Measurements from ENCODE around the gene C11orf24.

- TF ChIP-seq CTCF (IDR thresholded peaks at IDR 0.05) (no peak), POLR2A (IDR thresholded peaks at IDR 0.05) (no peak)
Observed at GRCh38 chr11:68263444-68264035, 8.2 kb downstream of the C11orf24 start.
